ENCODE results near the gene SLC32A1. TPM values are rescaled to one million over a fixed set of nuclear protein-coding genes. Genes with fewer than 3 reads are reported as not detected.

Gene SLC32A1
- polyA plus RNA-seq, 1 donor, result 1.6 TPM

DNA sequence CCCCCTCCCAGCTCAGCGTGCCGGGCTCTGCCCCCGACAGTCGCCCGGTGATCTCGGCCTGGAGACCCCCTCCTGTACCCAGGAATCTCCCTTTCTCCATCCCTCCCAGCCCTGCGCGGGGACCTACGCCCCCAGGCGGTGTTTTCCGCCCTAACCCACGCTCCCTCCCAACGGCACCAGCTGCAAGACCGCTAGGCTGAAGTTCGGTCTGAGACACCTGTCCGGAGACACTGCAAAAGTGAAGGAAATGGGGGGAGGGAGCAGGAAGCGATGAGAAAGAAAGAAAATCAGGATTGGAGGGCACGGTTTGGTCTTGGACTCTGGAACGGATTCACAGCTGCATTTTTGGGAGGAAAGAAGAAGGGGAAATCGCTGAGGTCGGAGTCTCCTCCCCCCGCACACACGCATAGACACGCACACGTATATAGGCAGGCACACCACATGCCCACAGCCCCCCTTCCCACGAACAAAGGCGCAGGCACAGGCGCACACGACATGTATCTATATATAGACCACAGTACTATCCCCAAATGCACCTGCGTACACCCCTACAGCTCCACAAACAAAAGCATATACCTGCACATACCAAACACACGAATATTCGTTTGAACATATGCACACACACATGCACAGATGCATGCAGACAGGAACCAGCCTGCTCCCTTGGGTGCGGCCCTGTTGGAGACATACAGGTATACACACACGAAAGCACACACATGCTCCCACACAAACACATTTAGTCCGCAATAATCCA lies 1.0 kb downstream of the SLC32A1 start:
- no peak for DNase-seq

DNA sequence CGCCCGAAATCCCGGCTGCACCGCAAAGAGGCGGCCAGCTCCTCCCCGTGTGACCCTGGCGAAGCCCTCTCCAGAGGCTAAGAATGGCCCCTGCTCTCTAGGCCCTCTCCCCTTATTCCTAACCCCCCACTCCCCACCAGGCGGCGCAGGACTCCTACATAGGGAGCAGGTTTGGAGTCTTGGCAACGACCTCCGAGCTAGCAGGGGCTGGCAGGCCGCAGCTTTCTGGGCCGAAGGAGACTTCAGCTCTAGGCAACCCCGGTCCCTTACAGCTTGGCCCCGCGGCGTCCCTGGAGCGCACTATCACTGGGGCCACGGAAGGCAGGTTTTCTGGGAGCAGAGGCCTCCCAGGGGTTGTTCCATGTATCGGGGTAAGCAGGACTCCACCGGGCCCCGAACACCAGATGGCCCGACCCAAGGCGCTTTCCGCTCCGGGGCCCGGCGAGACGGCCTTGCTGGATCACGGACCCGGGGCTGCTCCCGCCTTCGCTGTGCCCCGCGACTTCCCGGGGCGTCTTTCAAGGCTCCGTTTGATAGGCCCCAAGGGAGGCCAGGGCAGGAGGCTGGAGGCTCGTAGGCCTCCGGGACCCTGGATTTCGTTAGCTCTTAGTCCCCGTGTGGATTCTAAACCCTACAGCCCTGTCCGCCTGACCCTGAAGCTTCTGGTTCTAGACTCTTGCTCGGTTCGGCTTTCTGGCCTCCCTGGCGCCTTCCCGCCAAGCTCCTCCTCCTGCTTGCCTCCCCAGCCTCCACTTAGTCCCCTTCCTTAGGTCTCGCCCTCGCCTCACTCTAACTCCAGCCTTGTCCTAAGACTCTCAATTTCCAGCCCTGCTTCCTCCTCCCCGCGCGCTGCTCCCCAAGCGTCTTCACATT lies 1.9 kb downstream of the SLC32A1 start:
- no peak for DNase-seq

DNA sequence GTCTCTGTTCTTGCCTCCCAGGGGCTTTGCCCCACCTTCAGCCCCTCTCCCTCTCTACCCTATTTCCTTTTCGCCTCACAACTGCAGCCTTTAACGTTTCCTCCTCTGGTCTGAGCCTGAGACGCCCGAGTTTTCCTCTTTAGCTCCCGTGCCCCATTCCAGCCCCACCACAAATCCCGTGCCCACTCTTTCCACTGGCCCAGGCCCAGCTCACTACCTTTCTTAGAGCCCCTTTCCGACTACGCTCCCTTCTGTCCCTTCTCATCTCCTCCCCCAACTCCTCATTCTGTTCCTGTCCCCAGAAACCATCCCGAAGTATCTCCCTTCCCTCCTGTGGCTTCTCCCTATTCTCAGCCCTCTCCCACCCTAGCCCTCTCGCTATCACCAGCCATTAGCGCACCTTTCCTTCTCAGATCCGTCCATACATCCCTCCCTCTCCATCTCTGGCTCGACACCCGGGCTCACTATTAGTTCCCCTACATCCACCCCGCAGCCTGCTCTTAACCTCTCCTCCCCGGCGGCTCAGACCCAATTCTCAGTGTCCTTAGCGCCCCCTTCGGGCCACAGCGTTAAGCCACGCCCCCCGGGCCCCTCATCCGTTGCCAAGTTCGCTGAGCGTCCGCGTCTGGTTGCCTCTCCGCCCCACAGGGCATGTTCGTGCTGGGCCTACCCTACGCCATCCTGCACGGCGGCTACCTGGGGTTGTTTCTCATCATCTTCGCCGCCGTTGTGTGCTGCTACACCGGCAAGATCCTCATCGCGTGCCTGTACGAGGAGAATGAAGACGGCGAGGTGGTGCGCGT lies 2.7 kb downstream of the SLC32A1 start:
- no peak for DNase-seq

DNA sequence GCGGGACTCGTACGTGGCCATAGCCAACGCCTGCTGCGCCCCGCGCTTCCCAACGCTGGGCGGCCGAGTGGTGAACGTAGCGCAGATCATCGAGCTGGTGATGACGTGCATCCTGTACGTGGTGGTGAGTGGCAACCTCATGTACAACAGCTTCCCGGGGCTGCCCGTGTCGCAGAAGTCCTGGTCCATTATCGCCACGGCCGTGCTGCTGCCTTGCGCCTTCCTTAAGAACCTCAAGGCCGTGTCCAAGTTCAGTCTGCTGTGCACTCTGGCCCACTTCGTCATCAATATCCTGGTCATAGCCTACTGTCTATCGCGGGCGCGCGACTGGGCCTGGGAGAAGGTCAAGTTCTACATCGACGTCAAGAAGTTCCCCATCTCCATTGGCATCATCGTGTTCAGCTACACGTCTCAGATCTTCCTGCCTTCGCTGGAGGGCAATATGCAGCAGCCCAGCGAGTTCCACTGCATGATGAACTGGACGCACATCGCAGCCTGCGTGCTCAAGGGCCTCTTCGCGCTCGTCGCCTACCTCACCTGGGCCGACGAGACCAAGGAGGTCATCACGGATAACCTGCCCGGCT lies 3.4 kb downstream of the SLC32A1 start:
- no peak for DNase-seq

DNA sequence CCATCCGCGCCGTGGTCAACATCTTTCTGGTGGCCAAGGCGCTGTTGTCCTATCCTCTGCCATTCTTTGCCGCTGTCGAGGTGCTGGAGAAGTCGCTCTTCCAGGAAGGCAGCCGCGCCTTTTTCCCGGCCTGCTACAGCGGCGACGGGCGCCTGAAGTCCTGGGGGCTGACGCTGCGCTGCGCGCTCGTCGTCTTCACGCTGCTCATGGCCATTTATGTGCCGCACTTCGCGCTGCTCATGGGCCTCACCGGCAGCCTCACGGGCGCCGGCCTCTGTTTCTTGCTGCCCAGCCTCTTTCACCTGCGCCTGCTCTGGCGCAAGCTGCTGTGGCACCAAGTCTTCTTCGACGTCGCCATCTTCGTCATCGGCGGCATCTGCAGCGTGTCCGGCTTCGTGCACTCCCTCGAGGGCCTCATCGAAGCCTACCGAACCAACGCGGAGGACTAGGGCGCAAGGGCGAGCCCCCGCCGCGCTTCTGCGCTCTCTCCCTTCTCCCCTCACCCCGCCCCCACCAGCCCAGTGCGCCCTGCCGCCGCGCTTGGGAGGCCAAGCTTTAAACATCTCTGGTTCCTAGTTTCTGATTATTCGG lies 4.0 kb downstream of the SLC32A1 start:
- DNase-seq, result no peak

DNA sequence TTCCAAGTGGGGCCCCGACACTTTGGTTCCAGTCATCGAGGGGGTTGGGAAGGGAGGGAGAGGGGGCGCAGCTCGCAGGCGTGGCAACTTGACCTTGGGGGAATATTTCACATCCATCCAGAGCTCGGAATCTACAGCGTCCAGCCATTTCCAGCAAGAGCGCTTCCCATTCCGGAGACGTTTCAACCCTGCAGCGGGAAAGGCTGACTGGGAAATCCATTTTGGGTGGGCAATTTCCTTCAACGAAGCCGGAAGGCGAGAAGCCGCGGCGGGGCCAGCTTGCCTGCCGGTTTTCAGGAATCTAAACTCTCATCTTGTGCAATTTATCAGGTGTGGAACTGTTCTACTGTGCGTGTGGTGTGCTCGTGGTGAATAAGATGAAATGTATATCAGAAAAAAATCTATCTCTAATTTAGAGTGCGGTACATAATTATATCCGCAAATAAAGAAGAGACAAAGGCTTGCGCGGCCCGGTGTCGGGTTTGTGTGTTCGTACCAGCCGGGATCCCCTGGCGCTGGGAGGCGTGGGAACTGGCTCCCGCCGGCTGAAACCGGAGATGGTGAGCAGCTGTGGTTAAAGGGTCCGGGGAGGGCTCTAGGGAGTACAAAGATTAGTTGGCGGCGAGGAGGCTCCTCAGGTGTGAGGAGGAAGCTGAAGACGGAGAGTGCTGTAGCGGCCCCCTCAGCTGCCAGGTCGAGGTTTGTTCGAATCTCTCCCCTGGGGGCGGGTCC lies 4.8 kb downstream of the SLC32A1 start:
- DNase-seq, result no peak

DNA sequence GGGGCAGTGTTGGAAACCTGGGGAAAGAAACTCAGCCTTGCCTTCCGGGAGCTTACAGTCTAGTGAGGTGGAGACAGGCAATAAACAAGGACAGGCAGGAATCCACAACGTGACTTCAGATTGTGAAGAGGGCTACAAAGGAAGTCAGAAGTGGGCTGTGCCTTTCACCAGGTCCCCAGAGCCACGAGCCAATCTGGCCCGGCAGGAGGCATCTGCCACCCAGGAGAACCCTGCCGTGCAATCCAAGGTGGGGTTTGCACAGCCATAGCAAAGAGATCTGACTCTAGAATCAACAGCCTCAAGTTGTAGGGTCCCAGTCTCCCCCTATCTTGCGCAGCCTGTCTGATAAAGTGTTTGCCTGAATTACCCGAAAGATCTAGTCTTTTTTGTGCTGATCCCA lies 5.5 kb downstream of the SLC32A1 start:
- no peak for DNase-seq

DNA sequence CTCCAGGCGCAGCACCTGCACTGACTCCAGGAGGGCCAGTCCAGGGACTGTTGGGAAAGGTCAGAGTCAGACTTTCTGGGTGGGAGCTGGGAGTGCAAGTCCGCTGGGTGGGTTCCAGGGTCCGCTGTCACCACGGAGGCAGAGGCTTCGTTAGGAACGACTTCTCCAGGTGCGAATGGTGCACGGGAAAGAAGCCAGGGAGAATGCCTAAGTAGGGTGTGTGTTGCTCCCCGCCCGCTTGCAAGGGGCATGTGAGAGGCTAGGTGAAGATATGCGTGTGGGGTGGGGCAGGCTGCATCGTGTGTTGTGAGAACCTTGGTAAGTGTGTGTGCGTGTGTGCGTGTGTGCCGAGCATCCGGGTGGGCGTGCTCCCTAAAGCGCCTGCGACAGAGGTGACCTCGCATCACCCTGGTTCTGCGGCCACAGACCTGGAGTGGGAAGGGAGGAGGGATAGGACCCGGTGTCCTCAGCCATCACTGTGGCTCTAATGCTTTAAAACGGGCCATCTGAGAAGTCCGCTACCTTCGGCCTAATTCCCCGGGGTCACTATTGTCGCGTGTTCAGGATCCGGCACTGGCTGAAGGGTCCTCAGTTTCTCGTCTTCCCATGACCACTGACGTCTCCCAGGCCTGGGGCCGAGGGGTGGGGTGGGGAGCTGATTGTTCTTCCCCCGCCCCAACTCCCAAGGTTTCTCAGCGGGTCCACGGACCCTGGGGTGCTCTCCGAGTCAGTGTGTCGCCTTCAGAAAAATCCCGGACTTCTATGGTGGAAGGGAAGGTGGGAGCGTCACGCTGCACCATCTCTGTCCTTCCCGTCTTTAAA lies 6.1 kb downstream of the SLC32A1 start:
- no peak for DNase-seq

DNA sequence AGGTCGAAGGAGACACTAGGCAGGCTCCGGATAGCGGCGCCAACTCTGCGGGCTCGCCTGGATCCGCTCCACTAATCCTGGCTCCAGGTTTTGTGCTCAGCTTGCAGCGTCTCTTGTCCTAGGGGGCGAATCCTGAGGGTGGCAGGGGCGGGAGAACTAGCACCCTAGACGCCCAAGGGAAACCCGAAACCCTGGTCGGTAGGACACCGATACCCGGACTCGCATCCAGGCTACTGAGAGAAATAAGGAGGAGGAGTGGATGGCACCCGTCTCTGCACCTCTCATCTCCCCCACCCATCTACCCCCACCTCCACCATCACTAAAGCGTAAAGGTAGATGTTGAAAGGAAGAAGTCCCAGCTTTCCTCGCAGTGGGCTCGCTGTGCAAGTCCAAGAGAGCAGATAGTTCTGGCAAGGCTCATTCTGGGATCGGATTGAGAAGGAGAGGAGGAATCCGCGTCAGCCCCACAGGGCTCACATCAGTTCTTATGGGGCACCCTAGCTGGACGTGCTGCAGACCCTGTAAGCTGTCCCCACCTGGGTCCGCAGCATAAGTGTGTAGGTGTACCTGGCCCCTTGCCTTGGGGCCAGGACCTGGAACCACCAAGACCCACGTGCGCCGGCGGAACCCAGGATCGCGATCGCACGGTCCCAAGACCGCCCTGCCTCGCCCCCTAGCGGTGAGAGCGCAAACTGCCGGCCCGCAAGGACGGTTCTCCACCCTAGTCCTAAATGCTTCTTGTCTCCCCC lies 6.9 kb downstream of the SLC32A1 start:
- DNase-seq, result no peak

DNA sequence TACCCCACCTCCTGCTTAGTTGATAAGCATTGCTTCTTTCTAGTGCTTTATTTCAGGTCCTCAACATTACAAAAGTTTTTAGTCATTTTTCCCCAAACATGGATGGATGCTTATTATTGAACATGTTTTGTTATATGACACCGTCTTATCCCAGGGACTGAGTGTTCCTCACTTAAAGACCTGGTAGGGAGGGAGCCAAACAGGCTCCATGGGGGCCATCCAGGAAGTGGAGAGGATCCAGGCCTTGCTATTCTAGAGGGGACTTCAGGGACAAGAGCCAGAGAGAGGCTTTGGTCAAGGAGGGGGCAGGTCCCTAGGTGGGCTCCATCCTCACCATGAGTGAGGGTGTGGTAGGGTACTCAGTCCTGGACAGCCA lies 7.4 kb downstream of the SLC32A1 start:
- no peak for DNase-seq

DNA sequence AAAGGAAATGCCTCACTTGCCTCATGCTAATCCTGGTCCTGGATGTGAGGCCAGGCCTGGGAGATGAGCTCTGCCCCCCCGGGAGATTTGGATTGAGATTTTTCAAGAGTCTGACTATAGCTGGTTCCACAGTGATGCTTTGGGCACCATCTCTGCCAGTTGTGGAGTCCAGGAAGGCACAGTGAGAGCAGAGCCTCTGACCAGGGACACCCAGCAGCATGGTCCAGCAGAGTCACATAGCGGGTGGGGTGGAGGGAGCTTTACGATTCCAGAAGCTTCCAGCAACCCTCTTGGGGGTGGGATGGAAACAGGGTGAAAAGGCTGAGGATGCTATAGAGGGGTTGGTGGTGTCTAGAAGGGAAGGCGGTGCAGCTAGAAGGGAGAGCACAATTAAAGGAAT lies 8.7 kb downstream of the SLC32A1 start:
- DNase-seq, result no peak

DNA sequence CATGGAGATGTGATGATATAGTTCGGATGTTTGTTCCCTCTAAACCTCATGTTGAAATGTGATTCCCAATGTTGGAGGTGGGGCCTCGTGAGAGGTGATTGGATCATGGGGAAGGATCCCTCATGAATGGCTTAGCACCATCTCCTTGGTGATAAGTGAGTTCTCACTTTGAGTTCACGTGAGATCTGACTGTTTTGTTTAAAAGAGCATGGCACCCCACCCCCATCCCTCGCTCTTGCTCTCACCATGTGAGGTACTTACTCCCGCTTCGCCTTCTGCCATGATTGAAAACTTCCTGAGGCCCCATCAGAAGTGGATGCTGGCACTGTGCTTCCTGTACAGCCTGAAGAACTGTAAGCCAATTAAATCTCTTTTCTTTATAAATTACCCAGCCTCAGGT lies 10.9 kb downstream of the SLC32A1 start:
- DNase-seq, result no peak

DNA sequence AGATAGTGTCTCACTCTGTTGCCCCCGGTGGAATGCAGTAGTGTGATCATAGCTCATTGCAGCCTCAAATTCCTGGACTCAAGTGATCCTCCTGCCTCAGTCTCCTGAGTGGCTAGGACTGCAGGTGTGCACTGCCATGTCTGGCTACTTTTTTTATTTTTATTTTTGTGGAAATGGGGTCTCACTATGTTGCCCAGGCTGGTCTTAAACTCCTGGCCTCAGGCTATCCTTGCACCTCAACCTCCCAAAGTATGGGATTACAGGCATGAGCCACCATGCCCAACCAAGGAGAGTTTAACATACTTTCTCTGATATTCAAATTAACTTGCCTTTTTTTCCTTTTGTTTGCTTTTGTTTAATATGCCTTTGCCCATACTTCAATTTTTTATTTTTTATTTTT lies 13.6 kb downstream of the SLC32A1 start:
- DNase-seq, result no peak

DNA sequence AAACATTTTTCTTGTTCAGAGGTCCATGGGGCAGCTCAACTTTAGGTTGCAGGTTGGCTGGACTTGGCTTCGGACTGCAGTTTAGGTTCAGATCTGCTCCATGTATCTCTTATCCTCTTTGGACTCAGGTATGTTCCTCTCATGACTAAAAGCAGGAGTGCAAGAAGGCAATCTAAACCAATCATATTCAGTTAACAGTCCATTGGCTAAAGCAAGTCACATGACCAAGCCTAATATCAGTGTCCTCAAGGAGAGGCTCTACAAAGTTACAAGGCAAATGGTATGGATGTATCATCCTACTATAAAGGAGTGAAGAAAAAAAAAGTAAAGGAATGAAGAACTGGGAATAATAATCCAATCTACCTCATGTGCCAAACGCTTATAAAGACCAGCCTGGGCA lies 21.5 kb downstream of the SLC32A1 start:
- DNase-seq, result no peak

DNA sequence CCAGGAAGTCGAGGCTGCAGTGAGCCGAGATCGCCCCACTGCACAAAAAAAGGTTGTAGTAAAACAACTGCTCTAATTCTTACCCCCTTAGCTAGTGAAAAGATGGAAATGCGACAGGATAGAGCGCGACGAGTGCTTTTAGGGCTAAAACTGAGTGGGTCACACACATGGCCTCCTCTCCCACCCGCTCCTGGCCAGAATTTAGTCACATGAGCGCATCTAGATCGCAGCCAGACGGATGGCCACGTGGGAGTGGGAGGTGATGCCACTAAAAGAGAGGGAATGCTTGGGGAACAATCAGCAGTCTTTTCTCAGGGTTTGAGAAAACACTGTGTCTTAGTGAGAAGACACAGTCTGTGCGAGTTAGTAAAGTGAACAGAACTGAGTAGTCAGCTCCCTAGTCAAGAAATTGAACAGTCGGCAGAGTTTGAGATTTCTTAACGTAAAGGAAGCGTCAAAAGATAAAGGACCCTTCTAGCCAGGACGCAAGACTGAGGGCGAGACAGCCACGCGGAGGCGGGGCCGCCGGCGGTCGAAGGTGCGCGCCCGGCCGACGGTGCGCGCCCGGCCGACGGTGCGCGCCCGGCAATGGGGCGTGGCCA lies 23.3 kb downstream of the SLC32A1 start:
- no peak for DNase-seq

DNA sequence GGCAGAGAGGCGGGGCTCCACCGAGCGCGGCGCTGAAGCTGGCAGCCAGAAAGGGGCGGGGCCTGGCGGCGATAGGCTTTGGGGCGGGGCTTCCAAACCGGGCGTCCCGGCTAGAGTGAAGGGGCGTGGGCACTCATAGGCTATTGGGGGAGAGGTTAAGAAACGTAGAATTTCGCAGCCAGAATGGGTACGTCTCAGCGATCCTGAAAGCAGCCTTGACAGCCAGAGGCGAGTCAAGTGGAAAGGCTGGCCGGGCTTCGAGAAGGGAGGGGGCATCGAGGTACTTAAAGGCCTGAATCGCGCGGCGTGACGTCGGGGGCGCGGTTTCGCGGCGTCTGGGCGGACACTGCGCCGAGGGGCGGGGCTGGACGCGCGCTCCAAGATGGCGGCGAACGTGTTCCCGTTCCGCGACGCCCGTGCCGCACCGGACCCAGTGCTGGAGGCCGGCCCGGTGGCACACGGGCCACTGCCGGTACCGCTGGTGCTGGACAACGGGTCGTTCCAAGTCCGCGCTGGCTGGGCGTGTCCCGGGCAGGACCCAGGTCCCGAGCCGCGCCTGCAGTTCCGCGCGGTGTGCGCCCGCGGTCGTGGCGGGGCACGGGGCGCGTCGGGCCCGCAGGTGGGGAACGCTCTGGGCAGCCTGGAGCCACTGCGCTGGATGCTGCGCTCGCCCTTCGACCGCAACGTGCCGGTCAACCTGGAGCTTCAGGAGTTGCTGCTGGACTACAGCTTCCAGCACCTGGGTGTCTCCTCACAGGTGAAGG lies 24.0 kb downstream of the SLC32A1 start, which contains the start of gene ACTR5:
TSS of gene ACTR5 (plus strand) at position 364 of the 764 bp plus-strand sequence. CDS start at position 383, 19 bp downstream.
- DNase-seq, result peak; percentile 90

DNA sequence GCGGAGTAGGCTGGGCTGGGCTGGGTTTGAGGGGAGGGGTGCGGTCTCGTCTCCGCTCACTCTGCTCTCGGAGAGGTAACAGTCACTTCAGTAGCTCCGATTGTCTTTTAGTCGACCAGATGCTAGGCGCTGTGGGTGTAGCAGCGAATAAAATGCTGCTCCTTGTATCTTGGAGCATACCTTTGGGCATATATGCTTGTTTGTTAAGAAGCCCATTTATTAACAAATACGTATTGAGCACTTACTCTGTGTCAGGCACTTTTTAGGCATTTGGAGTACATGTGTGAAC lies 24.5 kb downstream of the SLC32A1 start:
- DNase-seq, result no peak

DNA sequence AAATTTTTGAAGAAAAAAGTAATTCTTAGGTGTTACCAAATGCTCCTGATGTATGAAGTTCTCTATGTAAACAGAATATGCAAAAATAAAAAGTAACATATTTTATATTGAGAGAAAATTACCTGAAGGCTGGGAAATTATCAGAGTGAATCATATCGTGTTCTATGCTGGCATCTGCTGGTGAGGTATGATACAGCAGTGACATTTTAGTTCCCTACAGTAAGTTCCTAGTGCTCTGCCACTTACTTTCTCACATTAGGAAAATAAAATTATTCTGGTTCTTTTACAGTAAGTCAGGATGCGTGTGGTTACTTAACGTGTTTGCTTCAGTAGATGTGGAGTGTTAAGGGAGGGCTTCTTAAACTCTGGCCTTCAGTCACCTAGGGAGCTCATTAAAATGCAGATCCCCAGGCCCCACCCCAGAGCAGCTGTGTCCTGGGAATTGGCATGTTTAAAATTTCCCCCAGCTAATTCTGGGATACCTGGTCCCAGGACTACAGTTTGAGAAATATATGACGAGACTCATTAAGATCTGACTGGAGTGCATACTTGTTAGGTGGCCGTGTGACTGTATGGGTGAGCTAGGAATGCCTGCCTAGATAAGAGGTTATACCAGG lies 27.2 kb downstream of the SLC32A1 start:
- DNase-seq, result no peak
